HFFc6 (cell line): Measurements from ENCODE around the gene RHAG. TPM values are rescaled to one million over a fixed set of nuclear protein-coding genes. Genes with fewer than 3 reads are reported as not detected.

ENCODE experiments used
- DNase-seq: peaks from one replicate; pipeline ENCODE4 v3.0.0-alpha.2; 2018
- H3K27ac Mint-ChIP-seq: 2 replicates; pipeline ENCODE4 v1.8.0; 2020; ENCODE audit warnings: mild to moderate bottlenecking, mixed read lengths
- H3K27me3 Mint-ChIP-seq: 2 replicates; pipeline ENCODE4 v1.8.0; 2021; ENCODE audit warnings: mild to moderate bottlenecking, moderate library complexity, mixed read lengths; ENCODE audit not compliant: insufficient read depth
- H3K36me3 Mint-ChIP-seq: 2 replicates; pipeline ENCODE4 v1.8.0; 2021; ENCODE audit warnings: low read depth, mixed read lengths
- H3K4me1 Mint-ChIP-seq: 2 replicates; pipeline ENCODE4 v1.8.0; 2020; ENCODE audit warnings: low read depth, mixed read lengths
- H3K4me3 Mint-ChIP-seq: 2 replicates; pipeline ENCODE4 v1.8.0; 2020; ENCODE audit warnings: mild to moderate bottlenecking, moderate library complexity, mixed read lengths
- H3K9me3 Mint-ChIP-seq: 2 replicates; pipeline ENCODE4 v1.8.0; 2020; ENCODE audit warnings: mild to moderate bottlenecking, mixed read lengths
- CTCF ChIP-seq: fragments of 200-600 bp; sonication (generic); IDR thresholded peaks from 2 replicates; pipeline ENCODE4 v1.5.0; 2021; ENCODE audit warnings: antibody characterized with exemption, mild to moderate bottlenecking
- total RNA-seq, 6 experiments: library from RNA; stranded (reverse); fragmentation: NEBNext Ultra II Directional; extraction: Animal tissue kit (Norgen Biotek cat#: 25700); gene quantifications; 2 replicates in 1 of 6; 3 replicates in 5 of 6; pipeline ENCODE4 v1.2.3, GENCODE V29; 2021

The RHAG gene
- total RNA-seq, 6 experiments from 2014 or later = not detected

GRCh38 chr6:49570474-49571079 is 66.1 kb downstream of the RHAG start:
- H3K4me3 Mint-ChIP-seq = no peak overlapping the region
- no peaks in the 10 kb centered on the region for H3K36me3 Mint-ChIP-seq
- no peak overlapping the region for H3K27ac Mint-ChIP-seq
- peaks cover 5% of the 10 kb centered on the region; the same call in 1 of the 2 replicates for H3K4me1 Mint-ChIP-seq
- no peaks in the 10 kb centered on the region for H3K9me3 Mint-ChIP-seq
- TF ChIP-seq CTCF = peak; percentile 50
- DNase-seq = peak; percentile 2
- H3K27me3 Mint-ChIP-seq = peaks cover 1% of the 10 kb centered on the region

- no peak for TF ChIP-seq CTCF
- Mint-ChIP-seq H3K36me3 (no peaks in the 10 kb centered on the region), H3K27me3 (peaks cover 3% of the 10 kb centered on the region), H3K4me1 (peaks cover 5% of the 10 kb centered on the region; the same call in 1 of the 2 replicates), H3K9me3 (no peaks in the 10 kb centered on the region), H3K27ac (no peak overlapping the region), H3K4me3 (no peak overlapping the region)
- no peak for DNase-seq
These were observed 70.8 kb downstream of the RHAG start for GRCh38 chr6:49565855-49566254.

GRCh38 chr6:49565261-49565660 is 71.4 kb downstream of the RHAG start:
- H3K4me1 Mint-ChIP-seq = peaks cover 5% of the 10 kb centered on the region; the same call in 1 of the 2 replicates
- no peaks in the 10 kb centered on the region for H3K36me3 Mint-ChIP-seq
- H3K27me3 Mint-ChIP-seq = peaks cover 2% of the 10 kb centered on the region
- no peaks in the 10 kb centered on the region for H3K9me3 Mint-ChIP-seq
- no peak for TF ChIP-seq CTCF
- no peak overlapping the region for H3K27ac Mint-ChIP-seq
- no peak overlapping the region for H3K4me3 Mint-ChIP-seq
- DNase-seq = no peak

- no peak for DNase-seq
- Mint-ChIP-seq H3K4me3 (no peak overlapping the region), H3K27me3 (peaks cover 2% of the 10 kb centered on the region), H3K9me3 (no peaks in the 10 kb centered on the region), H3K4me1 (peaks cover 5% of the 10 kb centered on the region; the same call in 1 of the 2 replicates), H3K27ac (no peak overlapping the region), H3K36me3 (no peaks in the 10 kb centered on the region)
- TF ChIP-seq CTCF = no peak
These were observed 72.1 kb downstream of the RHAG start for GRCh38 chr6:49564552-49564951.

- DNase-seq = no peak
- Mint-ChIP-seq H3K27ac (no peak overlapping the region), H3K9me3 (no peaks in the 10 kb centered on the region), H3K4me1 (peaks cover 5% of the 10 kb centered on the region; the same call in 1 of the 2 replicates), H3K4me3 (no peak overlapping the region), H3K36me3 (no peaks in the 10 kb centered on the region), H3K27me3 (peaks cover 2% of the 10 kb centered on the region)
- TF ChIP-seq CTCF = no peak
These were observed 73.4 kb downstream of the RHAG start for GRCh38 chr6:49563006-49563886.
